ENCODE results near the gene EMP2. TPM values are rescaled to one million over a fixed set of nuclear protein-coding genes. Genes with fewer than 3 reads are reported as not detected.
A peak's percentile ranks its signal among the peaks of the same experiment; 100 is the strongest.

EMP2 gene
- total RNA-seq, 1 experiment from 2014 or later = 14.4 TPM

- Histone ChIP-seq H3K4ac (ENCODE audit: low read depth, low read length) (no peak overlapping the region), H3K4me1 (ENCODE audit: insufficient read depth, low read length) (peaks cover 10% of the 10 kb centered on the region; the same call in 1 of the 2 replicates), H3K9ac (ENCODE audit: extremely low read depth, insufficient read length, low read length) (no peak overlapping the region), H3K18ac (ENCODE audit: insufficient read length, low read depth, low read length) (no peak overlapping the region), H2BK20ac (ENCODE audit: low read depth, low read length, poor library complexity, severe bottlenecking) (no peak overlapping the region), H3K14ac (ENCODE audit: insufficient read depth, low read length) (no peak overlapping the region), H4K5ac (ENCODE audit: insufficient read length, low read depth, low read length) (no peak overlapping the region), H3K23me2 (ENCODE audit: insufficient read length, low read depth, low read length, poor library complexity, severe bottlenecking) (peaks cover 4% of the 10 kb centered on the region), H3K4me2 (ENCODE audit: insufficient read depth, insufficient read length, low read length) (no peak overlapping the region), H3K56ac (ENCODE audit: insufficient read length, low read depth, low read length) (no peak overlapping the region), H2BK5ac (ENCODE audit: insufficient read length, low read length) (no peak overlapping the region), H2AFZ (ENCODE audit: low read length) (no peak overlapping the region), H4K20me1 (ENCODE audit: control insufficient read depth, insufficient read depth, insufficient read length) (no peaks in the 10 kb centered on the region), H3T11ph (ENCODE audit: low read length) (no peak overlapping the region), H3K27me3 (ENCODE audit: insufficient read depth, low read length) (no peaks in the 10 kb centered on the region), H3K27ac (ENCODE audit: insufficient read length, low read depth, low read length) (no peak overlapping the region), H2AK5ac (ENCODE audit: insufficient read length, low read length) (no peak overlapping the region), H2BK120ac (ENCODE audit: low read depth, low read length, poor library complexity, severe bottlenecking) (no peak overlapping the region), H3K23ac (ENCODE audit: insufficient read length, low read depth, low read length) (no peak overlapping the region), H3K79me2 (ENCODE audit: insufficient read depth, low read length) (no peaks in the 10 kb centered on the region), H2BK15ac (ENCODE audit: low read depth, low read length) (no peak overlapping the region), H4K8ac (replicated peaks; ENCODE audit: insufficient read length, low read depth, low read length) (no peak overlapping the region), H2BK12ac (ENCODE audit: insufficient read length, low read depth, low read length) (peak overlapping the region; percentile 40), H3K79me1 (ENCODE audit: insufficient read depth, low read depth, low read length, poor library complexity, severe bottlenecking) (no peaks in the 10 kb centered on the region), H3K9me3 (ENCODE audit: control insufficient read depth, low read depth, low read length) (no peaks in the 10 kb centered on the region), H4K91ac (ENCODE audit: insufficient read length, low read depth, low read length) (no peak overlapping the region)
- no peak for DNase-seq
- TF ChIP-seq CTCF (conservative IDR thresholded peaks at IDR 0.05) = no peak
- Mint-ChIP-seq H3K36me3 (ENCODE audit: insufficient read depth in 1 of 3, low read depth in 3 of 3) (no peaks in the 10 kb centered on the region), H3K27ac (no peak overlapping the region), H3K9me3 (no peaks in the 10 kb centered on the region), H3K4me3 (no peak overlapping the region; a peak in 1 of 5 replicates), H3K27me3 (ENCODE audit: low read depth) (no peaks in the 10 kb centered on the region; the same call in 1 of the 2 replicates), H3K4me1 (peaks cover 33 to 47% of the 10 kb centered on the region in 2 experiments)
- WGBS (ENCODE audit: extremely low coverage, insufficient read length, low lambda C conversion rate) = no CpG with 5 or more reads among the region's 6 CpGs
These were observed 39.7 kb upstream of the EMP2 start for GRCh38 chr16:10620120-10620519.

Measured in H9 (cell line).